Spleen (tissue), 7 donors: ENCODE data around the gene PBX1.

Source experiments
- CTCF ChIP-seq, 11 experiments: fragments of 200-600 bp in 7 of 11; fragments of 450-650 bp in 4 of 11; sonication (generic) in 4 of 11; IDR thresholded peaks in 8 of 11; conservative IDR thresholded peaks in 3 of 11; 1 replicate in 7 of 11; 2 replicates in 4 of 11; pipeline versions ENCODE4 v1.4.0 to v1.8.0; 2016 to 2021; ENCODE audit warnings: antibody characterized with exemption in 11 of 11, inconsistent platforms in 4 of 11, mild to moderate bottlenecking in 1 of 11
- POLR2A ChIP-seq, 3 donors: fragments of 450-650 bp; IDR thresholded peaks; one replicate each; pipeline ENCODE4 v1.5.1; 2017; ENCODE audit warnings: antibody characterized with exemption in 3 of 3, mild to moderate bottlenecking in 1 of 3
- POLR2AphosphoS5 ChIP-seq, 3 donors: sonication (generic); formaldehyde crosslinking; IDR thresholded peaks; one replicate each; pipeline ENCODE4 v1.5.1; 2017; ENCODE audit warnings: antibody characterized with exemption in 3 of 3
- donor health status: DM: no; HTN: no; CAD: no; lungs with moderate emphysema.
- donor health status: DM: no; HTN: no; CAD: no.
- donor health status: DM: no; HTN: no; CAD: no.

- TF ChIP-seq CTCF (IDR thresholded peaks at IDR 0.05 in 8 of 11, conservative IDR thresholded peaks at IDR 0.05 in 3 of 11): no peak
- no peak for TF ChIP-seq POLR2A (IDR thresholded peaks at IDR 0.05)
- no peak for TF ChIP-seq POLR2AphosphoS5 (IDR thresholded peaks at IDR 0.05)
Measured at GRCh38 chr1:164745736-164746135, 186.8 kb downstream of the PBX1 start.
